Measurements from ENCODE around the gene MRPS23.

Gene MRPS23

GRCh38 chr17:57849874-57850754 is at the start of gene MRPS23:
Gene MRPS23 (minus strand): TSS chr17:57850044. CDS start chr17:57850010, 34 bp downstream.
- DNase-seq, result peak; percentile 94 to 96

- no peak for DNase-seq
Observed at GRCh38 chr17:57899391-57899790, 49.5 kb upstream of the MRPS23 start.

- no peak for DNase-seq
Observed at GRCh38 chr17:57898487-57899311, 48.9 kb upstream of the MRPS23 start.

GRCh38 chr17:57895382-57896060 is 45.7 kb upstream of the MRPS23 start:
- no peak for DNase-seq

- DNase-seq, result no peak
Observed at GRCh38 chr17:57894848-57895247, 45.0 kb upstream of the MRPS23 start.

- DNase-seq, result no peak
Observed at GRCh38 chr17:57892820-57893595, 43.2 kb upstream of the MRPS23 start.

- peak; percentile 68 to 79 for DNase-seq
Observed at GRCh38 chr17:57892146-57892819, 42.4 kb upstream of the MRPS23 start.

- DNase-seq, result no peak
Observed at GRCh38 chr17:57890857-57891232, 41.0 kb upstream of the MRPS23 start.

- DNase-seq, result no peak
Observed at GRCh38 chr17:57889892-57890856, 40.3 kb upstream of the MRPS23 start.

- no peak for DNase-seq
Observed at GRCh38 chr17:57889252-57889651, 39.4 kb upstream of the MRPS23 start.

GRCh38 chr17:57888311-57889216 is 38.7 kb upstream of the MRPS23 start:
- no peak for DNase-seq

GRCh38 chr17:57887161-57887560 is 37.3 kb upstream of the MRPS23 start:
- no peak for DNase-seq

- DNase-seq, result no peak
Observed at GRCh38 chr17:57886020-57886419, 36.2 kb upstream of the MRPS23 start.

- DNase-seq, result no peak
Observed at GRCh38 chr17:57885148-57885915, 35.5 kb upstream of the MRPS23 start.

GRCh38 chr17:57881783-57882351 is 32.0 kb upstream of the MRPS23 start:
- no peak for DNase-seq

- no peak for DNase-seq
Observed at GRCh38 chr17:57881143-57881542, 31.3 kb upstream of the MRPS23 start.

- DNase-seq, result peak; percentile 29 to 35
Observed at GRCh38 chr17:57880086-57880456, 30.2 kb upstream of the MRPS23 start.

- DNase-seq, result no peak
Observed at GRCh38 chr17:57879437-57880085, 29.7 kb upstream of the MRPS23 start.
